HG03571 (cell line): ENCODE data around the gene TPRG1L.

ENCODE experiments used
- ATAC-seq: cut with Tn5 transposase; IDR thresholded peaks from one replicate; pipeline ENCODE4 v1.9.1; 2021; ENCODE audit not compliant: unreplicated experiment

Gene TPRG1L

GRCh38 chr1:3676581-3677470, 52.0 kb downstream of the TPRG1L start:
- peak; percentile 60 for ATAC-seq

- peak; percentile 1 for ATAC-seq
Observed at GRCh38 chr1:3677484-3677883, 52.7 kb downstream of the TPRG1L start.

GRCh38 chr1:3678361-3679097, 53.7 kb downstream of the TPRG1L start:
- no peak for ATAC-seq

GRCh38 chr1:3679098-3679555, 54.3 kb downstream of the TPRG1L start:
- ATAC-seq: no peak
